GM08714 (cell line): ENCODE data around the gene LAYN.

Experiments used
- H3K4me3 ChIP-seq: fragments of 200-500 bp; sonication (Bioruptor generic); 2 replicates; pipeline ENCODE4 v1.5.1; 2014; ENCODE audit warnings: mild to moderate bottlenecking, low read length, inconsistent platforms
- ZNF274 ChIP-seq: IDR thresholded peaks from 2 replicates; pipeline ENCODE4 v1.6.1; 2012; ENCODE audit warnings: mild to moderate bottlenecking, low read depth, low read length

Gene LAYN, protein sequence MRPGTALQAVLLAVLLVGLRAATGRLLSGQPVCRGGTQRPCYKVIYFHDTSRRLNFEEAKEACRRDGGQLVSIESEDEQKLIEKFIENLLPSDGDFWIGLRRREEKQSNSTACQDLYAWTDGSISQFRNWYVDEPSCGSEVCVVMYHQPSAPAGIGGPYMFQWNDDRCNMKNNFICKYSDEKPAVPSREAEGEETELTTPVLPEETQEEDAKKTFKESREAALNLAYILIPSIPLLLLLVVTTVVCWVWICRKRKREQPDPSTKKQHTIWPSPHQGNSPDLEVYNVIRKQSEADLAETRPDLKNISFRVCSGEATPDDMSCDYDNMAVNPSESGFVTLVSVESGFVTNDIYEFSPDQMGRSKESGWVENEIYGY

GRCh38 chr11:111540114-111540936, at the start of gene LAYN:
Gene LAYN (plus strand): TSS chr11:111540720. CDS start chr11:111540844, 124 bp downstream.
- no peak within 1 kb of the TSS; the same call in 1 of the 2 replicates for H3K4me3 ChIP-seq
- no peak for TF ChIP-seq ZNF274

- no peak overlapping the region for H3K4me3 ChIP-seq
- no peak for TF ChIP-seq ZNF274
These were observed 46.5 kb upstream of the LAYN start for GRCh38 chr11:111494040-111494439.

- H3K4me3 ChIP-seq, result no peak overlapping the region
- no peak for TF ChIP-seq ZNF274
These were observed 41.0 kb upstream of the LAYN start for GRCh38 chr11:111499483-111499882.

DNA sequence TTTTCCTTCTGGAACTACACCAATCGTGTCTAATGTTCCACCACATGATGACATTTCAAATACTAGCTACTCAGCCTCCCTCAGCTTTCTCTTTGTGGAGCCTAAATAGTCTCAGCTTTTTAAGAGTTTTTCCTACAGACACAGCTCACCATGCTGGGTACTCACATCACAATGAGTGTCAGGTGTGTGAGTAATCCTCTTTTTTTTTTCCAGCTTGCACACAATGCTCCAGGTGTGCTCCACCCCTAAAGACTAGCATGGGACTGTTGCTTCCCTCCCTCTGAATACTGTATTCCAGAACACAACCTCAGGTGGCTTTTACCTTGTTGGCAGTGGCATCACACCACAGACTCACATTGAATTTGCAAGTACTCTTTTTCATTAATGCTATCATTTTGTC, 40.0 kb upstream of the LAYN start:
- H3K4me3 ChIP-seq, result no peak overlapping the region
- no peak for TF ChIP-seq ZNF274

DNA sequence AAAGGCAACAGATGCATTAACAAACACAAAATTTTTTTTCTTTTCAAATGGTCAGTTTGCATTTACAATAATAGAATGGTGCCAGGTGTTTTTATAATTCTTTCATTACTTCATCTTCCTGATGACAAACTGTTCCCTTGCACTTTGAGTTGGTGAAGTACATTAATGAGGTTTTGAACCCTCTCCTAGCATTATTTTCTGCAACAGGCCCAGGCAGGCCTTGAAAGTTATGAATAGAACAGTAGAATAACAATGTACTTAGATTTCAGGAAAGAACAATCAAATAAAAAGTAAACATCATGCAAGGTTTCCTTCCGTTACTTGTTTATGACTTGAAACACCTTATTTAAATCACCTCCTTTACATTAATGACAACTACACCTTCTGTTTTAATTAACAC, 37.9 kb upstream of the LAYN start:
- TF ChIP-seq ZNF274, result no peak
- H3K4me3 ChIP-seq, result no peak overlapping the region

DNA sequence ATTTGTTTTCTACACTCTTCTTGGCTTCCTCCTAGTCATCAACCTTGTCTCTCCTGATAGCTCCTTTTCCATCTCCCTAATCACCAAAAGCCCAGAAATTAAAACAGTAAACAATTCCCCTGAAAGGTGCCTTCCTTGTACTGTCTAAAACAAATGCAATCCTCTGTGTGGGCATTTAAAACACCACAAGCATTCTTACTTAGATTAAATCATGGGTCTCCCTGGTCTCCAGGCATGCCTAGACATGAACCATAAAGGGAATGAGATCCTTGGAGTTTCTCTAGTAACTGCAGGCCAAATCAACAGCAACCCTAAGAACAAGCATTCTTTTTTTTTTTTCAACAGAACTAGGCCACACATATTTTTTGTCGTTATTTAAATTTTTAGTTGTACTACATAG, 30.2 kb upstream of the LAYN start:
- no peak overlapping the region for H3K4me3 ChIP-seq
- no peak for TF ChIP-seq ZNF274

GRCh38 chr11:111512296-111513239, 28.0 kb upstream of the LAYN start, which contains the start of gene BTG4:
Gene BTG4 (minus strand): TSS chr11:111512386. CDS start chr11:111498776, 13,610 bp downstream.
- peak within 1 kb of the TSS; percentile 21; the same call in 1 of the 2 replicates for H3K4me3 ChIP-seq
- no peak for TF ChIP-seq ZNF274

- TF ChIP-seq ZNF274, result no peak
- no peak overlapping the region for H3K4me3 ChIP-seq
These were observed 27.3 kb upstream of the LAYN start for GRCh38 chr11:111513240-111513605.

- H3K4me3 ChIP-seq, result no peak within 1 kb of the TSS
- no peak for TF ChIP-seq ZNF274
These were observed 26.1 kb upstream of the LAYN start, which contains the start of gene HOATZ for GRCh38 chr11:111514216-111515031. Gene HOATZ (plus strand): TSS chr11:111514778. CDS start chr11:111514785, 7 bp downstream.

GRCh38 chr11:111515591-111515990, 24.9 kb upstream of the LAYN start:
- TF ChIP-seq ZNF274, result no peak
- H3K4me3 ChIP-seq, result no peak overlapping the region

DNA sequence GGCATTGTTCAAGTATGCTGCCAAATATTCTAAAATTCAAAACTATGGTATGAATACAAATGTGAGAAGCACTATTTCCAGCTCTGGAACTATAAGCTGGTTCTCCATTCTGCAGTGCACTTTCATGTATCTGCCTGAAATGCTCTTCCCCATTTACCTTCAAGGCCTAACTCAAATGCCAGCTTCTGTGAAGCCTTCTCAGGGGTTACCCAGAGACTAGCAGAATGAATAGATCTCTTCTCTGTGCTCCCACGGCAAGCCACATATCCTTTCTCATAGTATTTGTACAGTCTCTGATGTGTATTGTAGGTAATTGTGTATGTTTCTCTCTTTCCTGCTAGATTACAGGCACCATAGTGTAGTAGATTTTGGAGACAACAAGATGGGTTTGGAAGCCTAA, 21.9 kb upstream of the LAYN start:
- no peak overlapping the region for H3K4me3 ChIP-seq
- TF ChIP-seq ZNF274, result no peak

GRCh38 chr11:111520560-111520959, 20.0 kb upstream of the LAYN start:
- TF ChIP-seq ZNF274, result no peak
- H3K4me3 ChIP-seq, result no peak overlapping the region

- no peak for TF ChIP-seq ZNF274
- no peak overlapping the region for H3K4me3 ChIP-seq
These were observed 19.4 kb upstream of the LAYN start for GRCh38 chr11:111521135-111521534.
